Stimulated activated naive CD8-positive, alpha-beta T cell treated with anti-CD3 and anti-CD28 coated beads, Interleukin-15, amount 100 ng/mL, for 72 hours (primary cell): ENCODE results near the gene RASGEF1C.

Experiments used
- ATAC-seq: fragments of 150-1000 bp; cut with Tn5 transposase; 2 replicates; pipeline ENCODE4 v1.10.0; 2021; ENCODE audit warnings: mild to moderate bottlenecking, moderate library complexity
- DNase-seq, 2 donors: peaks; one replicate each; pipeline ENCODE4 v3.0.0; 2021 to 2022
- H3K27ac Mint-ChIP-seq, 2 donors: one replicate each; pipeline ENCODE4 v1.8.0; 2022; ENCODE audit warnings: mild to moderate bottlenecking in 2 of 2, mixed read lengths in 2 of 2, moderate library complexity in 2 of 2
- H3K27me3 Mint-ChIP-seq: one replicate; pipeline ENCODE4 v1.8.0; 2022; ENCODE audit warnings: mixed read lengths
- H3K4me1 Mint-ChIP-seq: one replicate; pipeline ENCODE4 v1.8.0; 2022; ENCODE audit warnings: mild to moderate bottlenecking, mixed read lengths
- H3K4me3 Mint-ChIP-seq, 2 donors: one replicate each; pipeline ENCODE4 v1.8.0; 2022; ENCODE audit warnings: mild to moderate bottlenecking in 2 of 2, mixed read lengths in 2 of 2, moderate library complexity in 1 of 2
- H3K9me3 Mint-ChIP-seq, 2 donors: one replicate each; pipeline ENCODE4 v1.8.0; 2022; ENCODE audit warnings: mixed read lengths in 2 of 2

Gene RASGEF1C

DNA sequence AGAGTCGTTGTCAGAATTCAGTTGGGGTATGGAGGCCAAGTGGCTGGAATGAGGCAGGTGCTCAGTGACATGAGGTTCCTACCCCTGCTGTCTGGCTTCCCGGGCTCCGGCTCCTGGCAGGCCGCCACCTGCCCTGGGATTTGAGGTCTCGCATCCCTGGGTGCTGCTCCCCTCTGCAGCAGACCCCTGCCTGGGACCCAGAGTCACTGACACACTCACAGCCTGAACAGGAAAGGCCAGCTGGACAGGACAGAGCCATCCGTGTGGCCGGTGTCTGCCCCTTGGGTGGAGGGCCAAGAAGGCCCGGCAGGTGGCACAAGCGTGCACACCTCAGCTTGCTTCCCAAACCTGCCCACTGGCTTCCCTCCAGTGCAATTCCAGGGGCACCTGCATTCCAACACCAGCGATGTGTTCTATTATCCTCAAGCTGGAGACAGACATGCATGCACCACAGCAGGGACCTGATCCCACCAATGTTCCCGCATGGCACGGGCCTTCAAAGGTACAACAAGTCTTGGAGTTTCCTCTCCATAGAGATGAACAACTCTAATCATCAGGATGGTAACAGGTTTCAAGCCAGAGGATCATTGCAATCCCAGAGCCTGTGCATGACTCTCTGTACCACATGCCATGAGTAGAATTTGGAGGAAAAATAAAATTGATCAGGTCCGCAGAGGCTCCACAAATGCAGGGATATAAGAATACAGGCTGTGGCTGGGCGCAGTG lies 91.8 kb downstream of the RASGEF1C start:
- no peak for ATAC-seq
- H3K27ac Mint-ChIP-seq, result no peak overlapping the region
- no peak overlapping the region for H3K4me3 Mint-ChIP-seq
- no peaks in the 10 kb centered on the region for H3K9me3 Mint-ChIP-seq
- no peaks in the 10 kb centered on the region for H3K4me1 Mint-ChIP-seq
- no peak for DNase-seq
- H3K27me3 Mint-ChIP-seq, result no peaks in the 10 kb centered on the region

DNA sequence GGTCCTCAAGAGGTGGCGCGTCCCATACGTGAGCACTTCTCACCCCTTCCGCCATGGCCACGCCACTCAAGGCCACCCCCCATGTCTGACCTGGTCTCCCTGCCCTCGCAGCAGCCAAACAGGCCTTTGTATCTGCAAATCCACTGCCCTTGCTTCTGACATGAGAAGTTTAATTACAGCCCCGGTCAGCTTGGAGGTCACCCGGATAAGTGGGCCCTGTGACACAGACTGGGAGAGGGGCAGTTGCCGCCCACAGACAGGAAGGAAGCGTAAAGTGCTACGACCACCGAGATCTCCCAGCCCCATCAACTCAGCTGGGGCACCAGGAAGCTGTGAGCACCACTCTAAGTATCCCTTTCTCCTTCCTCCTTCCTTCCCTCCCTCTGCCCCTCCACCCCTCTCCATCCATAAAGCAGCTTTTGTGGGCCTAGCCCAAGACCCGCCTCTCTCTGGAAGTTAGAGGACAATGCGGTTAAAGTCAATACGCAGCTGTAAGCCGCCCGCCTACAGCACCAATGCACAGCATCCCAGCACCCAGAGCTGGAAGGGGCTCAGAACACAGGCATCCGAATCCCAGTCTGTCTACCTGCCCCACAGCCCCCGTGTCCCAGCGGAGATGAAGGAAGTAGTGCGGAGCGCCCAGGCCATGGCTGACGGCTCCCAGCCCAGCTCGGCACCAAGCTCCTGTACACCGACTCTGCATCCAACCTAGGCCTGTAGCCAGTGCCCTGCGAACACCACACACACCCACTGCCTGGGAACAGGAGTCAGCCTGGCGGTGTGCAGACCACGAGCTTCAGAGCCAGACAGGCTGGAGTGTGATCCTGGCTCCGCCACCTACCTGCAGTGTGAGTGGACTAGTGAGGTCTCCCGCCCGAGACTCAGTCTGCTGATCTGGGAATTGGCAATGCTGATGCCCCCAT lies 92.7 kb downstream of the RASGEF1C start:
- H3K27ac Mint-ChIP-seq, result no peak overlapping the region
- H3K27me3 Mint-ChIP-seq, result no peaks in the 10 kb centered on the region
- no peaks in the 10 kb centered on the region for H3K4me1 Mint-ChIP-seq
- DNase-seq, result no peak
- no peak overlapping the region for H3K4me3 Mint-ChIP-seq
- no peaks in the 10 kb centered on the region for H3K9me3 Mint-ChIP-seq
- no peak for ATAC-seq

DNA sequence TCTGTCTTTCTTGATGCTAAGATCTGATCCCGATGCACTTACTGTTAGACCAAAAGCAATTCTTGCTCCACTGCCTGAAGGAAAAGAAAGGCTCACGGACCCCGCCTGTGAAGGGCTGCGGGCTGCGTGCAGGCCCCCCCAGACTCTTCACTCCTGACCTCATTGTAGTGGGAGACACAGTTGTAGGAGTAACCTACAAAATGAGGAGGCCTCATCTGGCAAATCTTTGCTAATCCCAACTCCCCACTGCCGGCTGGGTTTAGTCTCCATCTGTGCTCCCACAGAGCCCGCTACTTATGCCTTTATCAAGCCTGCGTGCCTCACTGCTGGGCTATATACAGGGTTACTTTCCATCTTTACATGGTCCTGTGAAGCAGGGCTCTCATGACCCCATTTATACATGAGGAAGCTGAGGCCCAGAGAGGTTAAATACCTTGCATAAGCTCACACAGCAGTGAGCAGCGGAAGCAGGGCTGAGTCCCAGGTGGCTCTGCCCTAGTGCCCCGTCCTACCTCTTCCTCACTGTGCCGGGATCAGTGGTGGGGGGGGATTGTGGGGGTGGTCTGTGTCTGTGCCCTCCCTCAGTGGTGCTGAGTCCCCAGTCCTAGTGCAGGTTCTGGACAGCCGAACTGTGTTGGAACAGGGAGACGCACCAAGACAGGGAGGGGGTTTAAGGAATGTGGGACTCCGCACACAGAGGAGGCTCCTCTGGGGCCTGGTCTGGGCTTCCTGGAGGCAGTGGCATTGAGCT lies 93.5 kb downstream of the RASGEF1C start:
- DNase-seq (no peak), ATAC-seq (no peak)
- no peak overlapping the region for H3K27ac Mint-ChIP-seq
- no peaks in the 10 kb centered on the region for H3K4me1 Mint-ChIP-seq
- no peak overlapping the region for H3K4me3 Mint-ChIP-seq
- H3K27me3 Mint-ChIP-seq, result no peaks in the 10 kb centered on the region
- no peaks in the 10 kb centered on the region for H3K9me3 Mint-ChIP-seq

DNA sequence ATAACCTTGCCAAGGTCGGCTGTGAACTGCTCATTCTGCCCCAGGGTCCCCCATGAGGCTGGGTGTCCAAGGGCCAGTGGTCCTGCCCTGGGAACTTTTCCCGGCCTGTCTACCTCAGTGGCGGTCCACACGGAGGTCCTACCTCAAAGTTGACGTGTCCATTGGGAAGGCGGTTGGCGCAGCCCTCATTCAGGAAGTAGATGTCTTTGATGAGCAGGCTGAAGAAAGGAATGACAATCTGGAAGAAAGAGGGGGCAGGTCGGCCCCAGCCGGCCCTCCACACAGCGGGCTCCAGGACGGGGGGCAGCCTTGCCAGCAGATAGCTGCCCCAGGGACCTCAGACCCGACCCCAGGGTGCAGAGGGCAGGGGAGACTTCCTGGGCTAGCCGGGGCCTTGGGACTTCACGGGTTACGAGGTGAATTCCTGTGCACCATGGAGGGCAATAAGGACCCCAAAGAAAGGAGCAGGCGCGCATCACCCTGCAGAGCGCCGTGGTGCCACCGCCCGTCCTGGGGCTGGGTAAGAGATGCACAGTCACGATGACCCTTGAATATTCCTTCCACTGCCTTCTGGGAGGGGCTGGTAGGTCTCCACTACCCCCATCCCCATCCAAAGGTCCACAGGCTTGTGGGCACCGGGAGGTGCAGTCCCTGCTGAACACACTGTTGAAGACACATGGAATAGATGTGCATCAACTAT lies 94.6 kb downstream of the RASGEF1C start:
- no peaks in the 10 kb centered on the region for H3K4me1 Mint-ChIP-seq
- DNase-seq (no peak), ATAC-seq (no peak)
- no peak overlapping the region for H3K27ac Mint-ChIP-seq
- no peak overlapping the region for H3K4me3 Mint-ChIP-seq
- no peaks in the 10 kb centered on the region for H3K9me3 Mint-ChIP-seq
- H3K27me3 Mint-ChIP-seq, result no peaks in the 10 kb centered on the region

DNA sequence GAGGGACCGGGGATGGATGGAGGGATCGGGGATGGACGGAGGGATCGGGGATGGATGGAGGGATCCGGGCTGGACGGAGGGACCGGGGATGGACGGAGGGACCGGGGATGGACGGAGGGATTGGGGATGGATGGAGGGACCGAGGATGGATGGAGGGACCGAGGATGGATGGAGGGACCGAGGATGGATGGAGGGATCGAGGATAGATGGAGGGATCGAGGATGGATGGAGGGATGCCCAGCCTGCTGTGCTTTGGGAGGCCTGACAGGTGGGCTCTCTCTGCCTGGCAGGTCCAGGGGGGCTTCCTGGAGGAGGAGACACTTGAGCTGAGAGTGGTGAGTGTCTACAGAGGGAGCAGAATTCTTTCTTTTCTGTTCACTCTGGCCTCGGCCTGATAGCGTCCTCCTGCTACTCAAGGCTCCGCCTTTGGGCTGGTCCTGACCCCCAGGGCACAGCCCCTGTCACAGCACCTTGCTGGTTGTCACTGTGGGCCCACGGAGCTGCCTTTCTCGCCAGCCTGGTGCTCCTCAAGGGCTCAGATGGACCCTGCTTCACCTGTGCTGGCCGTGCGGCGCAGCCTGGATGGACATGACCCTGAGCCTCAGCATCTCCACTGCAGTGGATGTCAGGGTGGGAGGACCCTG lies 95.2 kb downstream of the RASGEF1C start:
- no peak overlapping the region for H3K4me3 Mint-ChIP-seq
- no peaks in the 10 kb centered on the region for H3K9me3 Mint-ChIP-seq
- no peaks in the 10 kb centered on the region for H3K4me1 Mint-ChIP-seq
- H3K27ac Mint-ChIP-seq, result no peak overlapping the region
- ATAC-seq, result no peak
- no peaks in the 10 kb centered on the region for H3K27me3 Mint-ChIP-seq
- DNase-seq, result no peak

DNA sequence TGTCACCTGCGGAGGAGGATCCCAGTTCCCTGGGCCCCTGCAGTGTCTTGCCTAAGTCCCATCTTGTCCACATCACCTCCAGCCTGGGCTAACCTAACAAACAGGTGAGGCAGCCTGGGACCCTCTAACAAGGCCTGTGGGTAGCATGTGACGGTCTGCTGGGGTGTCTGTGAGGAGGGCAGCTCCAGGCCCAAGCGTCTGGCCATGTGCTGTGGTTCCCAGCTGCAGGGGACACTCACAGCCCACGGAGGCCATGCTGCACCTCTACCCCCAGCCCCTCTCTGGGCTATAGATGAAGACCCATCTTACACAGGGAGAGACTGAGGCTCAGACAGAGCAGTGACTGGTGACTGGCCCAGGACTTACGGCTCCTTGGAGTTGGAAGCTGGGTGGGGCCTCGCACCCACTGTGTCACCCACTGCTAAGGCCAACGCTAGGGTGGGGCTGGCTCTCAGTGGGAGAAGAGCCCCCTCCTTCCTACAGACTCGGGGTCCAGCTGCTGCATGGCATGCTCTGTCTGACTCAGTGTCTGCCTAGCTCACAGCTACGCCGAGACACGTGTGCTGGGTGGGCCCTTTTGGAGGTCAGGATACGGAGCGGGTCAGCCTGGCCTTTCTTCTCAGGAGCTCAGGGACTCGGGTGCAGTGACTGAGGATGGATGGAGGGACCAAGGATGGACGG lies 96.7 kb downstream of the RASGEF1C start:
- ATAC-seq (peak; percentile 23), DNase-seq (no peak)
- no peaks in the 10 kb centered on the region for H3K4me1 Mint-ChIP-seq
- no peaks in the 10 kb centered on the region for H3K27me3 Mint-ChIP-seq
- peaks cover under 1 to 5% of the 10 kb centered on the region in 2 donors for H3K9me3 Mint-ChIP-seq
- H3K4me3 Mint-ChIP-seq, result no peak overlapping the region
- peak overlapping the region in 1 of 2 donors; percentile 93 for H3K27ac Mint-ChIP-seq

DNA sequence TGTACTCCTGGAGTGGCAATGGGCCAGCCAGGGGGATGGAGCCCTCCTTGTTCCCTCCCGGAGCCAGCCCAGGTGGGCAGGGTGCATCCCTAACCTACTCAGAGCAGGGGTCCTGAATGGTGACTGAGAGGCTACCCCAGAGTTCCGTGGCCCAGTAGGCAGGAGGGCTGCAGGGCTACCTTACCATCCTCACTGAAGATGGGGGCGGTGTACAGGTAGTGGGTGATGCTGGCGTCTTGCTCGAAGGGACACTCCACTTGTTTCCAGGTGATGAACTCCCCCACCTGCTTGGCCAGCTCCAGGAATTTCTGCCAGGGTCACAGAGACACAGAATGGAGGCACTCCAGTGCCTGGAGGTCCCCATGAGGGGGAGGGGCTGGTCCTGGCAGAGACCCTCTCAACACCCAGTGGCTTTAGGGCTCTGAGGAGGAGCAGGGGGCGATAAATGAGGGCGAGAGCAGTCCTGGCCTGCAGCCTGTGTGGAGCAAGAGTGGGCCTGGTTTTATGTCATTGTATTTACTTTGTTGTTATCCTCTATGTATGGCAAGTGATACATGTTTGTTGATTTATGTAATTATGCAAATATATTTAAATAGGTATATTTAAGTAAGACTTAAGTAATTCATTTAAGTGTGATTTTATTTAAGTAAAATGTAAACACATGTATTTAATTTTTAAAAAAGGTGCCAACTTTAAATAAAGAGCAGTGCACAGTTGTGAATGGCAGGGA lies 97.6 kb downstream of the RASGEF1C start:
- DNase-seq, result no peak
- no peaks in the 10 kb centered on the region for H3K27me3 Mint-ChIP-seq
- H3K4me3 Mint-ChIP-seq, result no peak overlapping the region
- no peaks in the 10 kb centered on the region for H3K4me1 Mint-ChIP-seq
- H3K9me3 Mint-ChIP-seq, result peaks cover 9 to 14% of the 10 kb centered on the region in 2 donors
- no peak overlapping the region for H3K27ac Mint-ChIP-seq
- ATAC-seq, result no peak

DNA sequence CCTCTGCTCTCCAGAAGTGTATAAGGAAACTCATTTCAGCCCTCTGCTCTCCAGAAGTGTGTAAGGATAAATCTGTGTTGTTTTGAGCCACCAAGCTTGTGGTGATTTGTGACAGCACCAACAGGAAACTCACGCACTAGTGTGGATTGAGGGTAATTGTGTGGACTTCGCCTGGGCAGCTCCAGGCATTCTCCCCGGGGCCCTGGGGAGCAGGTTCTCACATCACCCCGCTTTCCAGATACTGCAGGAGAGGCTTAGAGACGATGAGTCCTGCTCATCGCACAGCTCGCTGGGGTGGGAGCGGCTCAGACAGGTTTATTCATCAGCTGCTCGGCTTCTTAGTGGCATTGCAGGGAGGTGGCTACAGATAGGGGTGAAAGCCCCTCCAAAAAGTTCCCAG lies 99.1 kb downstream of the RASGEF1C start:
- ATAC-seq, result no peak
- peaks cover 15 to 19% of the 10 kb centered on the region in 2 donors for H3K9me3 Mint-ChIP-seq

DNA sequence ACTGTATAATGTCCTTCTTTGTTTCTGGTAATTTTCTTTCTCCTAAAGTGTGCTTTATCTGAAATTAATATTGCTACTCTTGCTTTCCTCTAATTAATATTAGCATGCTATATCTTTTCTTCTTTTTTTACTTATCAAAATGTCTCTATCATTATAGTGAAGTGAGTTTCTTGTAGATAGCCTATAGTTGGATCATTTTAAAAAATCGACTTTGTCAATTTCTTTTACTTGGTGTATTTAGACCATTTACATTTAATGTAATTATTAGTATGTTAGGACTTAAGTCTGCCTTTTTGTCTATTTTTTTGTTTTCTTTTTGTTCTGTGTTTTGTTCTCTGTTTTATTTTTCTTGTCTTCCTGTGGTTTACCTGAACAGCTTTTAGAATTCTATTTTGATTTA lies 102.0 kb downstream of the RASGEF1C start:
- ATAC-seq, result no peak
- Mint-ChIP-seq H3K4me3 (no peak overlapping the region), H3K27ac (no peak overlapping the region), H3K4me1 (no peaks in the 10 kb centered on the region), H3K27me3 (no peaks in the 10 kb centered on the region), H3K9me3 (peaks cover 15 to 19% of the 10 kb centered on the region in 2 donors)
- no peak for DNase-seq

More for the DNA sequence above, 99.1 kb downstream of the RASGEF1C start:
- no peaks in the 10 kb centered on the region for H3K27me3 Mint-ChIP-seq
- DNase-seq, result no peak
- peak overlapping the region in 1 of 2 donors; percentile 46 for H3K27ac Mint-ChIP-seq
- no peak overlapping the region for H3K4me3 Mint-ChIP-seq
- no peaks in the 10 kb centered on the region for H3K4me1 Mint-ChIP-seq

DNA sequence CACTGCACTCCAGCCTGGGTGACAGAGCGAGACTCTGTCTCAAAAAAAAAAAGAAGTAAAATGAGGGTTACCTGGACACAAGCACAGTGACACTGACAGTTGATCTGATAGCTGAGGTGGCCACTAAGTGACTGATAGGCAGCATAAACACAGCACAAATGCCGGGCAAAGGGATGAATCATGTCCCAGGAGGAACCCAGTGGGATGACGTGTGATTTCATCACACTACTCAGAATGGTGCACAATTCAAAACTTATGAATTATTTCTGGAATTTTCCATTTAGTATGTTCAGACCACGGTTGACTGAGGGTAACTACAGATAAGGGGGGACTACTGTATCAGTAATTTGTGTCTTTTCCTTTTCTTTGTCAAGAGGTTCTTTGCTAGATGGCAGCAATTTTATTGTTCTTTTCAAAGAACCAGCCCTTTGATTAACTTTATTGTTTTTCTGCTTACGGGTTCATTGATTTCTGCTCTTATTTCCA lies 103.1 kb downstream of the RASGEF1C start:
- Mint-ChIP-seq H3K4me3 (no peak overlapping the region), H3K9me3 (peaks cover 15 to 19% of the 10 kb centered on the region in 2 donors), H3K4me1 (no peaks in the 10 kb centered on the region), H3K27ac (no peak overlapping the region), H3K27me3 (no peaks in the 10 kb centered on the region)
- DNase-seq (no peak), ATAC-seq (no peak)

DNA sequence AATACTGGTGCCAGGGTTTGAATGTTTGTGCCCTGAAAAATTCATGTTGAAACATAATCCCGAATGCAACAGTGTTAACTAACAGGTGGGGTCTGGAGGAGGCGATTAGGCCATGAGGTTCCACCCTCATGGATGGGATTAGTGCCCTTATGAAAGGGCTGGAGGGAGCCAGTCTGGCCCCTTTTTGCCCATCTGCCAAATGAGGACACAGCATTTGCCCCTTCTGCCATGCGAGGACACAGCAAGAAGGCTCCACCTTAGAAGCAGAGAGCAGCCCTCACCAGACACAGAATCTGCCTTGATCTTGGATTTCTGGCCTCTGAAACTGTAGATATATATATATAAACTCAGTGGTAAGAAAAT lies 104.9 kb downstream of the RASGEF1C start:
- no peak overlapping the region for H3K27ac Mint-ChIP-seq

DNA sequence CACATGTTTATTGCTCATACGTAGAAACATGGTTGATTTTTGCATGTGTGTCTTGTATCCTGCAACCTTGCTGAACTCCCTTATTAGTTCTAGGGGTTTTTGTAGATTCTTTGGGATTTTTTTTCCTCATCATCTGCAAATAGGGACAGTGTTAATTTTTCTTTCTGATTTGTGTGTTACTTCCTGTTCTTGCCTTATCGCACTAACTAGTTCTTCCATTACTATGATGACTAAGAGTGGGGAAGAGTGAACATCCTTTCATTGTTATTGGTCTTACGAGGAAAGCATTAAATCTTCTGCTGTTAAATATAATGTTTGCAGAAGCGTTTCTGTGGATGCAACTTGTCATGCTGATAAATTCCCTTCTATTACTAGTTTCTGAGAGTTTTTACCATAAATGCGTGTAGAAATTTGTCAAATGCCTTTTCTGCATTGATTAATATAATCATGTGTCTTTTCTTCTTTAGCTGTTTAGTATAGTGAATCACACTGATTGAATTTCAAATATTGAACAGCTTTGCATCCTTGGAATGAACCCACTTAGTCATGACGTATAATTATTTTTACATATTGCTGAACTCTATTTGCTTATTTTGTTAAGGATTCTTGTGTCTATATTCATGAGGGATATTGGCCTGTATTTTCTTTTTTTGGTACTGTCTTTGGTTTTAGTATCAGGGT lies 105.4 kb downstream of the RASGEF1C start:
- DNase-seq (no peak), ATAC-seq (no peak)
- no peak overlapping the region for H3K4me3 Mint-ChIP-seq
- no peaks in the 10 kb centered on the region for H3K27me3 Mint-ChIP-seq
- H3K4me1 Mint-ChIP-seq, result no peaks in the 10 kb centered on the region
- H3K27ac Mint-ChIP-seq, result no peak overlapping the region
- H3K9me3 Mint-ChIP-seq, result peaks cover 15 to 18% of the 10 kb centered on the region in 2 donors

More for the DNA sequence above, 104.9 kb downstream of the RASGEF1C start:
- H3K4me3 Mint-ChIP-seq, result no peak overlapping the region
- ATAC-seq (no peak), DNase-seq (no peak)
- no peaks in the 10 kb centered on the region for H3K4me1 Mint-ChIP-seq
- peaks cover 15 to 19% of the 10 kb centered on the region in 2 donors for H3K9me3 Mint-ChIP-seq
- H3K27me3 Mint-ChIP-seq, result no peaks in the 10 kb centered on the region

DNA sequence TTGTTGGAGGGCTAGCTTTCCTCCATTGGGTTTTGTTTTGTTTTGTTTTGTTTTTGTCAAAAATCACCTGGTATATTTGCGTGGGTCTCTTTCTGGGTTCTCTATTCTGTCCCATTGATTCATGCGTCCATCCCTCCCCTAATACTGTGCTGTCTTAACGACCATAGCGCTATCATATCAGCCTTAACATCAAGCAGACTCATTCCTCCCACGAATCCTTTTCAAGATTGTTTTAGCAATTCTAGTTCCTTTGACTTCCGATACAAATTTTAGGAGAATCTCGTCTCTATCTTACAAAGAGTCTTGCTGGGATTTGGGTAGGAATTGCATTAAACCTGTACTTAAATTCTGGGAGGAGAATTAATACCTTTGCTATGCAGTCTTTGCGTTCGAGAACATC lies 106.4 kb downstream of the RASGEF1C start:
- Mint-ChIP-seq H3K4me1 (no peaks in the 10 kb centered on the region), H3K9me3 (peaks cover 14 to 15% of the 10 kb centered on the region in 2 donors), H3K4me3 (no peak overlapping the region), H3K27ac (no peak overlapping the region), H3K27me3 (no peaks in the 10 kb centered on the region)
- no peak for ATAC-seq
- no peak for DNase-seq
